AG04450 (cell line): Measurements from ENCODE around the gene AHNAK2. TPM values are rescaled to one million over a fixed set of nuclear protein-coding genes. Genes with fewer than 3 reads are reported as not detected.

ENCODE experiments used
- CTCF ChIA-PET: fragments of 300-600, 350-600 bp; formaldehyde crosslinking; extraction: SDS; loops from one replicate; lab custom pipeline; 2022; ENCODE audit warnings: antibody characterized with exemption, inconsistent platforms; lab: Charles Lee
- POLR2A ChIA-PET: fragments of 350-600 bp; formaldehyde crosslinking; extraction: SDS; loops from one replicate; lab custom pipeline; 2021; ENCODE audit warnings: antibody characterized with exemption, inconsistent platforms; lab: Yijun Ruan, JAX
- DNase-seq: peaks from one replicate; pipeline ENCODE4 v3.0.0-alpha.2; 2011; ENCODE audit warnings: low read depth, low spot score
- H3K27ac ChIP-seq: one replicate; pipeline ENCODE4 v1.5.1; 2012; ENCODE audit warnings: low read depth, low read length, control low read depth
- H3K27me3 ChIP-seq: one replicate; pipeline ENCODE4 v1.6.0; 2012; ENCODE audit warnings: low read length; ENCODE audit not compliant: control insufficient read depth, insufficient read depth
- H3K4me3 ChIP-seq: 2 replicates; pipeline ENCODE4 v1.5.1; 2011; ENCODE audit warnings: mild to moderate bottlenecking, low read depth, low read length, control low read depth
- H3K9me3 ChIP-seq: 2 replicates; pipeline ENCODE4 v1.5.1; 2012; ENCODE audit warnings: low read length; ENCODE audit not compliant: control insufficient read depth, insufficient read depth
- CTCF ChIP-seq: IDR thresholded peaks from 2 replicates; pipeline ENCODE4 v1.5.1; 2011; ENCODE audit warnings: low read depth, low read length, control low read depth, inconsistent platforms
- polyA plus RNA-seq: library from polyadenylated mRNA; depleted of rRNA; stranded (reverse); fragments of >200 nt; gene quantifications from 2 replicates; pipeline ENCODE4 v1.2.3, GENCODE V29; 2011

The AHNAK2 gene
- polyA plus RNA-seq, 1 experiment = 10.0 TPM

- peak; percentile 20; the same call in 1 of the 2 replicates for TF ChIP-seq CTCF
- CTCF ChIA-PET = interaction anchor here (3.5 kb wide), 1 partner anchor 33 kb away, joined by 14 read pairs; no protein-coding TSS in a partner anchor
- no peaks in the 10 kb centered on the region; the same call in 1 of the 2 replicates for H3K9me3 ChIP-seq
- no peak overlapping the region for H3K4me3 ChIP-seq
- H3K27me3 ChIP-seq = no peaks in the 10 kb centered on the region
- DNase-seq = no peak
- H3K27ac ChIP-seq = peak overlapping the region; percentile 21
- POLR2A ChIA-PET = no interaction called here
Measured at GRCh38 chr14:105012171-105012985, 34.2 kb upstream of the AHNAK2 start.

- TF ChIP-seq CTCF = no peak
- Histone ChIP-seq H3K27ac (no peak overlapping the region), H3K4me3 (no peak overlapping the region), H3K9me3 (no peaks in the 10 kb centered on the region; the same call in 1 of the 2 replicates), H3K27me3 (no peaks in the 10 kb centered on the region)
- CTCF ChIA-PET = interaction anchor here (3.5 kb wide), 1 partner anchor 34 kb away, joined by 14 read pairs; no protein-coding TSS in a partner anchor
- POLR2A ChIA-PET = no interaction called here
- no peak for DNase-seq
Measured at GRCh38 chr14:105011312-105011990, 33.3 kb upstream of the AHNAK2 start.

GRCh38 chr14:105010891-105011291, 32.7 kb upstream of the AHNAK2 start:
- Histone ChIP-seq H3K27me3 (no peaks in the 10 kb centered on the region), H3K27ac (no peak overlapping the region), H3K4me3 (no peak overlapping the region), H3K9me3 (no peaks in the 10 kb centered on the region; the same call in 1 of the 2 replicates)
- ChIA-PET CTCF (no interaction called here), POLR2A (no interaction called here)
- no peak for TF ChIP-seq CTCF
- no peak for DNase-seq

- no peak for TF ChIP-seq CTCF
- Histone ChIP-seq H3K9me3 (no peaks in the 10 kb centered on the region; the same call in 1 of the 2 replicates), H3K4me3 (no peak overlapping the region), H3K27me3 (no peaks in the 10 kb centered on the region), H3K27ac (no peak overlapping the region)
- POLR2A ChIA-PET = no interaction called here
- CTCF ChIA-PET = no interaction called here
- DNase-seq = no peak
Measured at GRCh38 chr14:105010106-105010505, 31.9 kb upstream of the AHNAK2 start.
